ENCODE data around the gene RPL5. TPM values are rescaled to one million over a fixed set of nuclear protein-coding genes. Genes with fewer than 3 reads are reported as not detected.

The RPL5 gene
- total RNA-seq, 1 donor from 2014 or later, result 552 TPM

GRCh38 chr1:92839442-92839841, 7.6 kb downstream of the RPL5 start:
- Histone ChIP-seq H3K36me3 (peaks cover 100% of the 10 kb centered on the region), H3K4me1 (peaks cover 58% of the 10 kb centered on the region), H3K4me3 (no peak overlapping the region), H3K27me3 (ENCODE audit: low read depth) (no peaks in the 10 kb centered on the region), H3K9me3 (replicated peaks) (no peaks in the 10 kb centered on the region), H3K27ac (replicated peaks) (no peak overlapping the region)
- no peak for TF ChIP-seq CTCF (IDR thresholded peaks at IDR 0.05; ENCODE audit: borderline replicate concordance)
- DNase-seq, result no peak
- intact Hi-C loops (cut with micrococcal nuclease), result no loop called here

GRCh38 chr1:92840600-92840999, 8.8 kb downstream of the RPL5 start:
- H3K9me3 ChIP-seq (replicated peaks), result no peaks in the 10 kb centered on the region
- peaks cover 46% of the 10 kb centered on the region for H3K4me1 ChIP-seq
- no peak overlapping the region for H3K4me3 ChIP-seq
- DNase-seq, result no peak
- no peaks in the 10 kb centered on the region for H3K27me3 ChIP-seq (ENCODE audit: low read depth)
- H3K36me3 ChIP-seq, result peaks cover 89% of the 10 kb centered on the region
- no peak overlapping the region for H3K27ac ChIP-seq (replicated peaks)
- intact Hi-C loops (cut with micrococcal nuclease), result no loop called here
- no peak for TF ChIP-seq CTCF (IDR thresholded peaks at IDR 0.05; ENCODE audit: borderline replicate concordance)

- Histone ChIP-seq H3K27me3 (ENCODE audit: low read depth) (no peaks in the 10 kb centered on the region), H3K4me1 (peaks cover 29% of the 10 kb centered on the region), H3K4me3 (no peak overlapping the region), H3K36me3 (peaks cover 72% of the 10 kb centered on the region), H3K27ac (replicated peaks) (no peak overlapping the region), H3K9me3 (replicated peaks) (no peaks in the 10 kb centered on the region)
- no peak for TF ChIP-seq CTCF (IDR thresholded peaks at IDR 0.05; ENCODE audit: borderline replicate concordance)
- intact Hi-C loops (cut with micrococcal nuclease), result no loop called here
- no peak for DNase-seq
Measured at GRCh38 chr1:92842082-92843045, 10.5 kb downstream of the RPL5 start.

GRCh38 chr1:92843046-92843423, 11.2 kb downstream of the RPL5 start:
- Histone ChIP-seq H3K9me3 (replicated peaks) (no peaks in the 10 kb centered on the region), H3K27me3 (ENCODE audit: low read depth) (no peaks in the 10 kb centered on the region), H3K27ac (replicated peaks) (no peak overlapping the region), H3K4me1 (peaks cover 22% of the 10 kb centered on the region), H3K36me3 (peaks cover 65% of the 10 kb centered on the region), H3K4me3 (no peak overlapping the region)
- TF ChIP-seq CTCF (IDR thresholded peaks at IDR 0.05; ENCODE audit: borderline replicate concordance), result no peak
- intact Hi-C loops (cut with micrococcal nuclease), result no loop called here
- DNase-seq, result no peak

GRCh38 chr1:92843429-92844352, 11.9 kb downstream of the RPL5 start:
- intact Hi-C loops (cut with micrococcal nuclease), result no loop called here
- H3K27ac ChIP-seq (replicated peaks), result no peak overlapping the region

More at GRCh38 chr1:92843429-92844352, 11.9 kb downstream of the RPL5 start:
- peaks cover 15% of the 10 kb centered on the region for H3K4me1 ChIP-seq
- H3K36me3 ChIP-seq, result peaks cover 59% of the 10 kb centered on the region
- no peak for DNase-seq
- H3K4me3 ChIP-seq, result no peak overlapping the region
- no peak for TF ChIP-seq CTCF (IDR thresholded peaks at IDR 0.05; ENCODE audit: borderline replicate concordance)
- no peaks in the 10 kb centered on the region for H3K9me3 ChIP-seq (replicated peaks)
- no peaks in the 10 kb centered on the region for H3K27me3 ChIP-seq (ENCODE audit: low read depth)

All from left ventricle myocardium inferior (tissue), 1 donor.